HepG2 (cell line): ENCODE results near the gene CDCA5. TPM values are rescaled to one million over a fixed set of nuclear protein-coding genes. Genes with fewer than 3 reads are reported as not detected.
A peak's percentile ranks its signal among the peaks of the same experiment; 100 is the strongest.

ENCODE experiments used
- DNMT1 ChIP-seq: sonication (generic); formaldehyde crosslinking; IDR thresholded peaks from 2 replicates; pipeline ENCODE4 v1.5.1; 2020; ENCODE audit warnings: mild to moderate bottlenecking, missing genetic modification reagents
- ELF4 ChIP-seq: sonication (generic); formaldehyde crosslinking; IDR thresholded peaks from 2 replicates; pipeline ENCODE4 v1.5.0; 2020; ENCODE audit warnings: missing genetic modification reagents, mild to moderate bottlenecking, moderate library complexity, borderline replicate concordance
- FOXK2 ChIP-seq: fragments of 450-650 bp; IDR thresholded peaks from 2 replicates; pipeline ENCODE4 v1.6.1; 2016
- HCFC1 ChIP-seq: fragments of 150-350 bp; IDR thresholded peaks from 2 replicates; pipeline ENCODE4 v1.6.1; 2014; ENCODE audit warnings: low read depth, low read length
- MAFG ChIP-seq: sonication (generic); formaldehyde crosslinking; IDR thresholded peaks from 2 replicates; pipeline ENCODE4 v1.5.1; 2020; ENCODE audit warnings: mild to moderate bottlenecking, missing genetic modification reagents
- RCOR2 ChIP-seq: IDR thresholded peaks from 2 replicates; pipeline ENCODE4 v1.6.1; 2016; ENCODE audit warnings: missing biosample characterization, missing genetic modification reagents
- RELA ChIP-seq: sonication (generic); formaldehyde crosslinking; IDR thresholded peaks from 2 replicates; pipeline ENCODE4 v1.4.0; 2020; ENCODE audit warnings: missing genetic modification reagents
- RFXANK ChIP-seq: IDR thresholded peaks from 2 replicates; pipeline ENCODE4 v1.6.1; 2016
- SALL1 ChIP-seq: sonication (generic); formaldehyde crosslinking; IDR thresholded peaks from 2 replicates; pipeline ENCODE4 v1.8.0; 2022; ENCODE audit warnings: mild to moderate bottlenecking, missing genetic modification reagents
- SRSF9 ChIP-seq: fragments of 200-400 bp; formaldehyde crosslinking; IDR thresholded peaks from 2 replicates; pipeline ENCODE4 v1.6.1; 2018; ENCODE audit warnings: borderline replicate concordance, mild to moderate bottlenecking, low read depth, low read length; ENCODE audit not compliant: insufficient read depth, poor library complexity, severe bottlenecking
- TAF15 ChIP-seq: fragments of 200-400 bp; formaldehyde crosslinking; IDR thresholded peaks from one replicate; pipeline ENCODE4 v1.6.1; 2018; ENCODE audit warnings: mild to moderate bottlenecking, low read depth, low read length; ENCODE audit not compliant: poor library complexity, severe bottlenecking
- TCF7L2 ChIP-seq: IDR thresholded peaks from 2 replicates; pipeline ENCODE4 v1.6.1; 2011; ENCODE audit warnings: mild to moderate bottlenecking, low read depth, low read length, moderate library complexity
- YEATS2 ChIP-seq: sonication (generic); formaldehyde crosslinking; IDR thresholded peaks from 2 replicates; pipeline ENCODE4 v1.4.0; 2020; ENCODE audit warnings: missing genetic modification reagents, borderline replicate concordance
- ZNF33A ChIP-seq: sonication (generic); formaldehyde crosslinking; IDR thresholded peaks from 2 replicates; pipeline ENCODE4 v1.5.1; 2020; ENCODE audit warnings: missing genetic modification reagents, mild to moderate bottlenecking, moderate library complexity, borderline replicate concordance
- ZNF343 ChIP-seq: sonication (generic); formaldehyde crosslinking; IDR thresholded peaks from 2 replicates; pipeline ENCODE4 v1.4.0; 2020; ENCODE audit warnings: mild to moderate bottlenecking, missing genetic modification reagents
- ZNF496 ChIP-seq: sonication (generic); formaldehyde crosslinking; IDR thresholded peaks from 2 replicates; pipeline ENCODE4 v1.8.1; 2023; ENCODE audit warnings: mild to moderate bottlenecking, moderate library complexity, missing genetic modification reagents; ENCODE audit not compliant: insufficient replicate concordance
- ZNF724P ChIP-seq: sonication (generic); formaldehyde crosslinking; IDR thresholded peaks from 2 replicates; pipeline ENCODE4 v1.8.0; 2022; ENCODE audit warnings: missing genetic modification reagents, borderline replicate concordance
- ZNF737 ChIP-seq: sonication (generic); formaldehyde crosslinking; IDR thresholded peaks from 2 replicates; pipeline ENCODE4 v1.5.0; 2020; ENCODE audit warnings: missing genetic modification reagents, mild to moderate bottlenecking, borderline replicate concordance
- ZSCAN25 ChIP-seq: sonication (generic); formaldehyde crosslinking; IDR thresholded peaks from 2 replicates; pipeline ENCODE4 v1.8.0; 2022; ENCODE audit warnings: mild to moderate bottlenecking, missing genetic modification reagents
- polyA plus RNA-seq, 8 experiments: library from polyadenylated mRNA; depleted of rRNA in 3 of 8; stranded (reverse) in 7 of 8; unstranded in 1 of 8; fragments of >200 nt; fragmentation: Illumina TruSeq in 4 of 8; extraction: Trizol in 4 of 8; gene quantifications; 2 replicates each; pipeline versions ENCODE4 v1.2.1 to v1.2.3, GENCODE V29; 2011 to 2016; ENCODE audit warnings: low read depth in 4 of 8, missing spikeins in 1 of 8, mixed read lengths in 1 of 8; ENCODE audit not compliant: insufficient read depth in 1 of 8
- total RNA-seq, 5 experiments: library from RNA; depleted of rRNA; stranded (reverse); fragments of >200 nt; fragmentation: Illumina TruSeq; extraction: Trizol; gene quantifications; 2 replicates each; pipeline ENCODE4 v1.2.3, GENCODE V29; 2016; ENCODE audit warnings: low read depth in 1 of 5
- TF ChIP-seq, protein P1 (sequence below): IDR thresholded peaks from 2 replicates; pipeline ENCODE4 v1.6.1; 2012; ENCODE audit warnings: low read length, improper control_type of control experiment
- TF ChIP-seq, protein P2 (sequence below): sonication (generic); formaldehyde crosslinking; IDR thresholded peaks from 2 replicates; pipeline ENCODE4 v1.4.0; 2020; ENCODE audit warnings: missing genetic modification reagents
- TF ChIP-seq, protein P3 (sequence below): sonication (generic); formaldehyde crosslinking; IDR thresholded peaks from 2 replicates; pipeline ENCODE4 v1.8.0; 2022; ENCODE audit warnings: low read depth, missing genetic modification reagents
- TF ChIP-seq, protein P4 (sequence below): IDR thresholded peaks from 2 replicates; pipeline ENCODE4 v1.6.1; 2016

Gene CDCA5
- total and polyA plus RNA-seq, 2 of the 13 experiments (the other 11 are each of a cell fraction or from before 2014, with no cell fraction given) = 13.5 to 50.6 TPM

DNA sequence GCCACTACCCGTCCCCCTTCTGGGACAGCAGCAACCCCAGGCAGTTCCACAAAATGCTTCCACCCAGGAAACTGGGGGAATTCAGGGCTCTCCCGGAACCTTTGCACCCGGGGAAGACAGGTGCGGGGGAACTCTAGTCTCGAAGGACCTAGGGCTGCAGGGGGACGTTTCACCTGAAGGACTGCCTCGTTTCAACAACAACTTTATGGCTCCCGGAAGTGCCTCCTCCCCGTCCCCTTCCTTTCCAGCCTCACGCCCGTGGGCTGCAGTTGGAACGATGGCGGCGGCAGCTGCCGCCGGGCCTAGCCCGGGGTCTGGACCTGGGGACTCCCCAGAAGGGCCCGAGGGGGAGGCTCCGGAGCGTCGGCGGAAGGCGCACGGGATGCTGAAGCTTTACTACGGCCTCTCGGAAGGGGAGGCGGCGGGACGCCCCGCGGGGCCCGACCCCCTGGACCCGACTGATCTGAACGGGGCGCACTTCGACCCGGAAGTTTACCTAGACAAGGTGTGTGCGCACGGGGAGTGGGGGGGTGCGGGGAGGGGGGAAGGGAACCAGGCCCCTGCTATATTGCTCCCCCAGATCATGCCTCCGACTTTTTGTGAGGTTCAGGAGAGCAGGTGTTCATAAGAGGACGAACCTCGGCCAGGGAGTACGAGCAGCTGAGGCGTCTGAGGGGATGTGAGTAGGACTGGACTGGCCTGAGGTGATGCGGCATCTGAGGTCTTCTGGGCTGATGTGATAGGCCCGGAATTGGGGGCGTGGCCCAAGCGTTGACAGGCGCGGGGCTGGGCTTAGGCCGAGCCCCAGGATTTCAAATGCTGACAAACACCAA lies 12.3 kb upstream of the CDCA5 start, which contains the start of gene VPS51 (continued):
- TF ChIP-seq, protein P1, sequence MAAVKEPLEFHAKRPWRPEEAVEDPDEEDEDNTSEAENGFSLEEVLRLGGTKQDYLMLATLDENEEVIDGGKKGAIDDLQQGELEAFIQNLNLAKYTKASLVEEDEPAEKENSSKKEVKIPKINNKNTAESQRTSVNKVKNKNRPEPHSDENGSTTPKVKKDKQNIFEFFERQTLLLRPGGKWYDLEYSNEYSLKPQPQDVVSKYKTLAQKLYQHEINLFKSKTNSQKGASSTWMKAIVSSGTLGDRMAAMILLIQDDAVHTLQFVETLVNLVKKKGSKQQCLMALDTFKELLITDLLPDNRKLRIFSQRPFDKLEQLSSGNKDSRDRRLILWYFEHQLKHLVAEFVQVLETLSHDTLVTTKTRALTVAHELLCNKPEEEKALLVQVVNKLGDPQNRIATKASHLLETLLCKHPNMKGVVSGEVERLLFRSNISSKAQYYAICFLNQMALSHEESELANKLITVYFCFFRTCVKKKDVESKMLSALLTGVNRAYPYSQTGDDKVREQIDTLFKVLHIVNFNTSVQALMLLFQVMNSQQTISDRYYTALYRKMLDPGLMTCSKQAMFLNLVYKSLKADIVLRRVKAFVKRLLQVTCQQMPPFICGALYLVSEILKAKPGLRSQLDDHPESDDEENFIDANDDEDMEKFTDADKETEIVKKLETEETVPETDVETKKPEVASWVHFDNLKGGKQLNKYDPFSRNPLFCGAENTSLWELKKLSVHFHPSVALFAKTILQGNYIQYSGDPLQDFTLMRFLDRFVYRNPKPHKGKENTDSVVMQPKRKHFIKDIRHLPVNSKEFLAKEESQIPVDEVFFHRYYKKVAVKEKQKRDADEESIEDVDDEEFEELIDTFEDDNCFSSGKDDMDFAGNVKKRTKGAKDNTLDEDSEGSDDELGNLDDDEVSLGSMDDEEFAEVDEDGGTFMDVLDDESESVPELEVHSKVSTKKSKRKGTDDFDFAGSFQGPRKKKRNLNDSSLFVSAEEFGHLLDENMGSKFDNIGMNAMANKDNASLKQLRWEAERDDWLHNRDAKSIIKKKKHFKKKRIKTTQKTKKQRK = no peak
- TF ChIP-seq RCOR2 (CRISPR knock-in tag) (no peak; the same call in 1 of the 2 replicates), ELF4 (peak; percentile 81; the same call in 1 of the 2 replicates), ZNF343 (CRISPR knock-in tag) (0 out of 2 replicates have a peak, but pooled peaks have one; percentile 65), HCFC1 (peak; percentile 98), TCF7L2 (no peak), ZNF737 (no peak; the same call in 1 of the 2 replicates), RELA (CRISPR knock-in tag) (0 out of 2 replicates have a peak, but pooled peaks have one; percentile 48), ZSCAN25 (CRISPR knock-in tag) (0 out of 2 replicates have a peak, but pooled peaks have one; percentile 22), SALL1 (CRISPR knock-in tag) (peak; percentile 74), FOXK2 (peak; percentile 55; the same call in 1 of the 2 replicates), ZNF496 (no peak), MAFG (no peak), RFXANK (no peak; the same call in 1 of the 2 replicates), TAF15 (peak; percentile 82), DNMT1 (CRISPR knock-in tag) (no peak; the same call in 1 of the 2 replicates), YEATS2 (CRISPR knock-in tag) (peak; percentile 91), SRSF9 (no peak), ZNF724P (no peak), ZNF33A (CRISPR knock-in tag) (peak; percentile 87; the same call in 1 of the 2 replicates)
- TF ChIP-seq, protein P2, sequence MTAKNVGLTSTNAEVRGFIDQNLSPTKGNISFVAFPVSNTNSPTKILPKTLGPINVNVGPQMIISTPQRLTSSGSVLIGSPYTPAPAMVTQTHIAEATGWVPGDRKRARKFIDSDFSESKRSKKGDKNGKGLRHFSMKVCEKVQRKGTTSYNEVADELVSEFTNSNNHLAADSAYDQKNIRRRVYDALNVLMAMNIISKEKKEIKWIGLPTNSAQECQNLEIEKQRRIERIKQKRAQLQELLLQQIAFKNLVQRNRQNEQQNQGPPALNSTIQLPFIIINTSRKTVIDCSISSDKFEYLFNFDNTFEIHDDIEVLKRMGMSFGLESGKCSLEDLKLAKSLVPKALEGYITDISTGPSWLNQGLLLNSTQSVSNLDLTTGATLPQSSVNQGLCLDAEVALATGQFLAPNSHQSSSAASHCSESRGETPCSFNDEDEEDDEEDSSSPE (CRISPR knock-in tag) = peak; percentile 61
- TF ChIP-seq, protein P3, sequence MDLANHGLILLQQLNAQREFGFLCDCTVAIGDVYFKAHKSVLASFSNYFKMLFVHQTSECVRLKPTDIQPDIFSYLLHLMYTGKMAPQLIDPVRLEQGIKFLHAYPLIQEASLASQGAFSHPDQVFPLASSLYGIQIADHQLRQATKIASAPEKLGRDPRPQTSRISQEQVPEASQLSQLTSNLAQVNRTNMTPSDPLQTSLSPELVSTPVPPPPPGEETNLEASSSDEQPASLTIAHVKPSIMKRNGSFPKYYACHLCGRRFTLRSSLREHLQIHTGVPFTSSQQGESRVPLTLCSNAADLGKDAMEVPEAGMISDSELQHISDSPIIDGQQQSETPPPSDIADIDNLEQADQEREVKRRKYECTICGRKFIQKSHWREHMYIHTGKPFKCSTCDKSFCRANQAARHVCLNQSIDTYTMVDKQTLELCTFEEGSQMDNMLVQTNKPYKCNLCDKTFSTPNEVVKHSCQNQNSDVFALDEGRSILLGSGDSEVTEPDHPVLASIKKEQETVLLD (CRISPR knock-in tag) = peak; percentile 46; the same call in 1 of the 2 replicates
- TF ChIP-seq, protein P4, sequence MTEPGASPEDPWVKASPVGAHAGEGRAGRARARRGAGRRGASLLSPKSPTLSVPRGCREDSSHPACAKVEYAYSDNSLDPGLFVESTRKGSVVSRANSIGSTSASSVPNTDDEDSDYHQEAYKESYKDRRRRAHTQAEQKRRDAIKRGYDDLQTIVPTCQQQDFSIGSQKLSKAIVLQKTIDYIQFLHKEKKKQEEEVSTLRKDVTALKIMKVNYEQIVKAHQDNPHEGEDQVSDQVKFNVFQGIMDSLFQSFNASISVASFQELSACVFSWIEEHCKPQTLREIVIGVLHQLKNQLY = peak; percentile 37; the same call in 1 of the 2 replicates
